ENCODE measurements around the gene ITIH1.
"Not testable (repeated sequence)": the region's sequence is repeated elsewhere in the genome, so short reads cannot be mapped to it uniquely, and the experiment has no call there.

Gene ITIH1, protein sequence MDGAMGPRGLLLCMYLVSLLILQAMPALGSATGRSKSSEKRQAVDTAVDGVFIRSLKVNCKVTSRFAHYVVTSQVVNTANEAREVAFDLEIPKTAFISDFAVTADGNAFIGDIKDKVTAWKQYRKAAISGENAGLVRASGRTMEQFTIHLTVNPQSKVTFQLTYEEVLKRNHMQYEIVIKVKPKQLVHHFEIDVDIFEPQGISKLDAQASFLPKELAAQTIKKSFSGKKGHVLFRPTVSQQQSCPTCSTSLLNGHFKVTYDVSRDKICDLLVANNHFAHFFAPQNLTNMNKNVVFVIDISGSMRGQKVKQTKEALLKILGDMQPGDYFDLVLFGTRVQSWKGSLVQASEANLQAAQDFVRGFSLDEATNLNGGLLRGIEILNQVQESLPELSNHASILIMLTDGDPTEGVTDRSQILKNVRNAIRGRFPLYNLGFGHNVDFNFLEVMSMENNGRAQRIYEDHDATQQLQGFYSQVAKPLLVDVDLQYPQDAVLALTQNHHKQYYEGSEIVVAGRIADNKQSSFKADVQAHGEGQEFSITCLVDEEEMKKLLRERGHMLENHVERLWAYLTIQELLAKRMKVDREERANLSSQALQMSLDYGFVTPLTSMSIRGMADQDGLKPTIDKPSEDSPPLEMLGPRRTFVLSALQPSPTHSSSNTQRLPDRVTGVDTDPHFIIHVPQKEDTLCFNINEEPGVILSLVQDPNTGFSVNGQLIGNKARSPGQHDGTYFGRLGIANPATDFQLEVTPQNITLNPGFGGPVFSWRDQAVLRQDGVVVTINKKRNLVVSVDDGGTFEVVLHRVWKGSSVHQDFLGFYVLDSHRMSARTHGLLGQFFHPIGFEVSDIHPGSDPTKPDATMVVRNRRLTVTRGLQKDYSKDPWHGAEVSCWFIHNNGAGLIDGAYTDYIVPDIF

DNA sequence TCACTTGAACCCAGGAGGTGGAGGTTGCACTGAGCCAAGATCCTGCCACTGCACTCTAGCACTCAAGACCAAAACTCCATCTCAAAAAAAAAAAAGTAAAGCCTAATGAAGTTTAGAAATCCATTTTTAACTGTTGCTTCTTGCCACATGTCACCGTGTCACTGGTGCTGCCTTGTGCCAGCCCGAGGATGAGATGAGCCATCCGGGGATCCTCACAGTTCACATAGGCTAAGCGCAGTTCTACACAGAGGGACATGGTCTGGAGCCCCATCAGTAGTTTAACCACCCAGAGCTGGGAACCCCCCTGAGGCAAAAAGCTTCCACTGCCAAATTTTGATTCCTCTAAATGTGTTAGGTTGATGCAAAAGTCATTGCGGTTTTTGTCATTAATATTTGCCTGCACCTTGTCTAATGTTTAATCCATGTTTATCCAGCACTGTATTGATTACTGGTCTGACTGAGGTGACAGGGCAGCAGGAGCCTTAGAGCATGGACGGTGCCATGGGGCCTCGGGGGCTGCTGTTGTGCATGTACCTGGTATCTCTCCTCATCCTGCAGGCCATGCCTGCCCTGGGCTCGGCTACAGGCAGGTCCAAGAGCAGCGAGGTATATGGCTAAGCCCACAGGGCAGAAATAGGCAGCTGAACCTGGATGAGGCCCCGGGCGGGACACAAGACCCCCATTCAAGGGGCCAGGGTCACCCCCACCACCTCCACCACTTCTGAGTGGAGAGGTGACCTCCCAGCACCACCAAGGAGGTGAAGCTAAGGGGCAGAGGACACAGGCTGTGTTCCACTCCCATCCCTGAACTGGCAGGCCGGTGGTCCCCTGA, at the start of gene ITIH1:
TSS of gene ITIH1 (plus strand) at position 473 of the 832 bp plus-strand sequence. CDS start at position 490, 17 bp downstream.
- H3K36me3 ChIP-seq (ENCODE audit: control insufficient read depth in 1 of 2, insufficient read depth in 2 of 2, low read length in 2 of 2), result no peaks in the 10 kb centered on the region
- H3K9ac ChIP-seq (ENCODE audit: low read depth in 1 of 2, low read length in 2 of 2), result no peak within 1 kb of the TSS
- H3K9me3 ChIP-seq (ENCODE audit: control insufficient read depth in 1 of 2, low read length in 2 of 2), result no peaks in the 10 kb centered on the region
- H3K4me1 ChIP-seq (ENCODE audit: control insufficient read depth in 1 of 2, insufficient read depth in 2 of 2, low read length in 2 of 2), result peaks cover 0 to 13% of the 10 kb centered on the region in 2 donors
- no peaks in the 10 kb centered on the region for H3K27me3 ChIP-seq (ENCODE audit: control insufficient read depth in 1 of 2, insufficient read depth in 2 of 2, low read length in 2 of 2)
- H3K4me3 ChIP-seq (ENCODE audit: low read depth in 1 of 2, low read length in 2 of 2), result no peak within 1 kb of the TSS
- no peak within 1 kb of the TSS for H3K27ac ChIP-seq (ENCODE audit: low read depth, low read length)

DNA sequence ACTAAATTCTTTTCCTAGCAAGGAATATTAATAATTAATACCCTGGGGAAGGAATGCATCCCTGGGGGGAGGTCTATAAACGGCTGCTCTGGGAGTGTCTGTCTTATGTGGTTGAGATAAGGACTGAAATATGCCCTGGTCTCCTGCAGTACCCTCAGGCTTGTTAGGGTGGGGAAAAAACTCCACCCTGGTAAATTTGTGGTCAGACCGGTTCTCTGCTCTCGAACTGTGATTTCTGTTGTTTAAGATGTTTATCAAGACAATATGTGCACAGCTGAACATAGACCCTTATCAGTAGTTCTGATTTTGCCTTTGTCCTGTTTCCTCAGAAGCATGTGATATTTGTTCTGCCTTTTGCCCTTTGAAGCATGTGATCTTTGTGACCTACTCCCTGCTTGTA, 48.6 kb upstream of the ITIH1 start:
- H3K9me3 ChIP-seq (ENCODE audit: control insufficient read depth in 1 of 2, low read length in 2 of 2); H3K4me3 ChIP-seq (ENCODE audit: low read depth in 1 of 2, low read length in 2 of 2); H3K27me3 ChIP-seq (ENCODE audit: control insufficient read depth in 1 of 2, insufficient read depth in 2 of 2, low read length in 2 of 2); H3K4me1 ChIP-seq (ENCODE audit: control insufficient read depth in 1 of 2, insufficient read depth in 2 of 2, low read length in 2 of 2); H3K27ac ChIP-seq (ENCODE audit: low read depth, low read length); H3K9ac ChIP-seq (ENCODE audit: low read depth in 1 of 2, low read length in 2 of 2): not testable (repeated sequence)
- H3K36me3 ChIP-seq (ENCODE audit: control insufficient read depth in 1 of 2, insufficient read depth in 2 of 2, low read length in 2 of 2), result peaks cover 20% of the 10 kb centered on the region in 2 donors

DNA sequence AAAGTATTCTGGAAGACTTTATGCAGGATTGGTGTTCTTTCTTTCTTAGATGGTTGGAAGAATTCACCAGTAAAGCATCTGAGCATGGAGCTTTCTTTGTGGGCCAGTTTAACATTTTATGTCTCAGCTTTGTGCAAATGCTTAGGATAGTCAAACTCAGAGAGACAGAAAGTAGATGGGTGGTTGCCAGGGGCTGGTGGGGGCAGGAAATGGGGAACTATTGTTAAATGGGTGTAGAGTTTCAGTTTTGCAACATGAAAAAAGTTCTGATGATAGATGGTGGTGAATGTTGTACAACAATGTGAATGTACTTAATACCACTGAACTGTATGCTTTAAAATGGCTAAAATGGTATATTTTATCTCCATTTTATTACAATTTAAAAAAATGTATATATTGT, 46.7 kb upstream of the ITIH1 start:
- Histone ChIP-seq H3K9ac (ENCODE audit: low read depth in 1 of 2, low read length in 2 of 2) (no peak overlapping the region), H3K4me3 (ENCODE audit: low read depth in 1 of 2, low read length in 2 of 2) (no peak overlapping the region), H3K27me3 (ENCODE audit: control insufficient read depth in 1 of 2, insufficient read depth in 2 of 2, low read length in 2 of 2) (no peaks in the 10 kb centered on the region), H3K4me1 (ENCODE audit: control insufficient read depth in 1 of 2, insufficient read depth in 2 of 2, low read length in 2 of 2) (no peaks in the 10 kb centered on the region), H3K27ac (ENCODE audit: low read depth, low read length) (no peak overlapping the region), H3K9me3 (ENCODE audit: control insufficient read depth in 1 of 2, low read length in 2 of 2) (no peaks in the 10 kb centered on the region), H3K36me3 (ENCODE audit: control insufficient read depth in 1 of 2, insufficient read depth in 2 of 2, low read length in 2 of 2) (peaks cover 25 to 34% of the 10 kb centered on the region in 2 donors)

DNA sequence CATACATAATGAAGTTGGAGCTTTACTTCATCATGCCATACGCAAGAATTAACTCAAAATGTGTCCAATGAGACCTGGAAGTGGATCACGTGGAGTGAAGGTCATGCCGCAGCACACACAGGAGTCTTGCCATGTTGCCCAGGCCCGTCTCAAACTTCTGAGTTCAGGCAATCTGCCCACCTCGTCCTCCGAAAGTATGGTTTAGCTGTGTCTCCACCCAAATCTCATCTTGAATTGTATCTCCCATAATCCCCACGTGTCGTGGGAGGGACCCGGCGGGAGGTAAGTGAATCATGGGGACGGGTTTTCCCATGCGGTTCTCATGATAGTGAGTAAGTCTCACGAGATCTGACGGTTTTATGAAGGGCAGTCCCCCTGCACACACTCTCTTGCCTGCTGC, 45.8 kb upstream of the ITIH1 start:
- peaks cover 25 to 37% of the 10 kb centered on the region in 2 donors for H3K36me3 ChIP-seq (ENCODE audit: control insufficient read depth in 1 of 2, insufficient read depth in 2 of 2, low read length in 2 of 2)
- H3K4me3 ChIP-seq (ENCODE audit: low read depth in 1 of 2, low read length in 2 of 2), result no peak overlapping the region
- H3K27ac ChIP-seq (ENCODE audit: low read depth, low read length), result no peak overlapping the region
- no peaks in the 10 kb centered on the region for H3K27me3 ChIP-seq (ENCODE audit: control insufficient read depth in 1 of 2, insufficient read depth in 2 of 2, low read length in 2 of 2)
- no peaks in the 10 kb centered on the region for H3K4me1 ChIP-seq (ENCODE audit: control insufficient read depth in 1 of 2, insufficient read depth in 2 of 2, low read length in 2 of 2)
- H3K9ac ChIP-seq (ENCODE audit: low read depth in 1 of 2, low read length in 2 of 2), result no peak overlapping the region
- no peaks in the 10 kb centered on the region for H3K9me3 ChIP-seq (ENCODE audit: control insufficient read depth in 1 of 2, low read length in 2 of 2)

DNA sequence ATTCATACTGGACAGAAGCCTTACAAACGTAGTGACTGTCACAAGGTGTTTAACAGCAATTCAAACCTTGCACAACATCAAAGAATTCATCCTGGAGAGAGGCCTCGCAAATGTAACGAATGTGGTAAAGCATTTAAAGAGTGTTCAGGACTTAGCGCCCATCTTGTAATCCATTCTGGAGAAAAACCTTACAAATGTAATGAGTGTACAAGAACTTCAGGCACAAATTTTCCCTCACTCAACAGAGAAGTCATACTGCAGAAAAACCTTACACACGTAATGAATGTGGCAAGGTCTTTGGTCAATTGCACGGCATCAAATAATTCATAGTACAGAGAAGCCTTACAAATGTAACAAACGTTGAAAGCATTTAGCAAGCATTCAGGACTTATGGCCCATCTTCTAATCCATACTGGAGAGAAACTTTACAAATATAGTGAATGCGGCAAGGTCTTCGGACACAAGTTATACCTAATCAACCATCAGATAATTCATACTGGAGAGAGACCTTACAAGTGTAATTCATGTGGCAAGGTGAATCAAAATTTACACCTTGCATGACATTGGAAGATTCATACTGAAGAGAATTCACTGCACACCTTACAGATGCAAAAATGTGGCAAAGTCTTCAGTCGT, 44.0 kb upstream of the ITIH1 start:
- Histone ChIP-seq H3K9ac (ENCODE audit: low read depth in 1 of 2, low read length in 2 of 2) (no peak overlapping the region), H3K4me1 (ENCODE audit: control insufficient read depth in 1 of 2, insufficient read depth in 2 of 2, low read length in 2 of 2) (no peaks in the 10 kb centered on the region), H3K27me3 (ENCODE audit: control insufficient read depth in 1 of 2, insufficient read depth in 2 of 2, low read length in 2 of 2) (no peaks in the 10 kb centered on the region), H3K36me3 (ENCODE audit: control insufficient read depth in 1 of 2, insufficient read depth in 2 of 2, low read length in 2 of 2) (peaks cover 25 to 37% of the 10 kb centered on the region in 2 donors), H3K9me3 (ENCODE audit: control insufficient read depth in 1 of 2, low read length in 2 of 2) (no peaks in the 10 kb centered on the region), H3K27ac (ENCODE audit: low read depth, low read length) (no peak overlapping the region), H3K4me3 (ENCODE audit: low read depth in 1 of 2, low read length in 2 of 2) (no peak overlapping the region)

DNA sequence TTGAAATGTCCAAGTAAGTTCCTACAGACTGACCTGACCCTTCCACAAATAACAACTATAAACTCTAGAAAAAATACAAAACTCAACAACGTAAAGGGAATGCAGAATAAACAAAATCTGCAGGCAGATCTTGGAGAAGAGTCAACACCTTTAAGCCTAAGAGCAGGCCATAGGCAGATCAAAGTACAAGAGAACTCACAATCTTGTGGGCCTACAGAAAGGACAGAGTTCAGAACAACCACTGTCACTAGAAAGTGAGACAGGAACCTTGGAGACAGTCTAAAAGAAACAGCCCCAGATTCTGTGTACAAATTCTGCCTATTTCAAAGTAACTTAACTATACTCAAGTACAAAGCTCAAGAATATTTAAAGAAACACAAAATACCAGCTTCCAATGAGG, 37.7 kb upstream of the ITIH1 start:
- Histone ChIP-seq H3K27ac (ENCODE audit: low read depth, low read length) (no peak overlapping the region), H3K4me3 (ENCODE audit: low read depth in 1 of 2, low read length in 2 of 2) (no peak overlapping the region), H3K4me1 (ENCODE audit: control insufficient read depth in 1 of 2, insufficient read depth in 2 of 2, low read length in 2 of 2) (no peaks in the 10 kb centered on the region), H3K9ac (ENCODE audit: low read depth in 1 of 2, low read length in 2 of 2) (no peak overlapping the region), H3K36me3 (ENCODE audit: control insufficient read depth in 1 of 2, insufficient read depth in 2 of 2, low read length in 2 of 2) (peaks cover 16 to 50% of the 10 kb centered on the region in 2 donors), H3K27me3 (ENCODE audit: control insufficient read depth in 1 of 2, insufficient read depth in 2 of 2, low read length in 2 of 2) (no peaks in the 10 kb centered on the region), H3K9me3 (ENCODE audit: control insufficient read depth in 1 of 2, low read length in 2 of 2) (no peaks in the 10 kb centered on the region)

DNA sequence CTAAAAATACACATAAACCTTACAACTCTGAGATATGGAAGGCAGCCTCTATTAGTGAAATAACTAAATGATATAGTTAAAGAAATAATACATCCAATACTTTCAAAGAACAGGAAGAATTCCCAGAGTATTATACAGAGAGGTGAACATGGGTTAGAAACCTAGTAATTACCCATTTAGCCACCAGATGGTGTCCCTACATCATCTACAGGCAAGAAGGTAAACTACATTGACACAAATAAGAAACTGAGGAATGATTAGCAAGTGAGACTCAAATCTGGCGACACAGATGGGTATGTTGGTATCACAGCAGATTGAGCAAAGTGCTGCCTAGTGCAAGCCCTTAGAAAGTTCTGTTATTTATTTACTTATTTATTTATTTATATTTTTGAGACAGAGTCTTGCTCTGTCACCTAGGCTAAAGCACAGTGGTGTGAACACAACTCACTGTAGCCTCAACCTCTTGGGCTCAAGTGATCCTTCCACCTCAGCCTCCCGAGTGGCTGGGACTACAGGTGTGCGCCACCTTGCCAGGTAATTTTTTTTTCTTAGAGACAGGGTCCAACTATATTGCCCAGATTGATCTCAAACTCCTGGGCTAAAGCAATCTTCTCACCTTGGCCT, 34.9 kb upstream of the ITIH1 start:
- Histone ChIP-seq H3K36me3 (ENCODE audit: control insufficient read depth in 1 of 2, insufficient read depth in 2 of 2, low read length in 2 of 2) (peaks cover 28 to 57% of the 10 kb centered on the region in 2 donors), H3K27ac (ENCODE audit: low read depth, low read length) (no peak overlapping the region), H3K9me3 (ENCODE audit: control insufficient read depth in 1 of 2, low read length in 2 of 2) (no peaks in the 10 kb centered on the region), H3K4me1 (ENCODE audit: control insufficient read depth in 1 of 2, insufficient read depth in 2 of 2, low read length in 2 of 2) (no peaks in the 10 kb centered on the region), H3K4me3 (ENCODE audit: low read depth in 1 of 2, low read length in 2 of 2) (no peak overlapping the region), H3K9ac (ENCODE audit: low read depth in 1 of 2, low read length in 2 of 2) (no peak overlapping the region), H3K27me3 (ENCODE audit: control insufficient read depth in 1 of 2, insufficient read depth in 2 of 2, low read length in 2 of 2) (no peaks in the 10 kb centered on the region)

DNA sequence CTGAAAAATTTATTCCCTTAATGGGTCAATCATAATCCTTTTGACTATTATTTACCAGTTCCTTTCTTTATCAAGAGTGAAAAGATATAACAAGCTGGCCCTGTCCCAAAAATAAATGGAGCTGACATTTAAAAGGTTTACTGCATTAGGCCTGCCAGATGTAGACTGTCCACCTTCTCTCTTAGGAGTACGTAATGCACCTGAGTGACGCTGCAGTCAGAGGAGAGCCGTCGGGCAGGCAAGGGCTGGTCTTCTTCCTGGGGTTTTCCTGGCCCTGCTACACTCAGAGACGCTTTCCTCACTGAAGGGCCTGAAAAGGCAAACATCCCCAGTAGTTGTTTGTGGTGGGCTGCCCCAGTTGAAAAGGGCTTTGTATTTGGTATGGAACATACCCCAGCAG, 34.2 kb upstream of the ITIH1 start:
- Histone ChIP-seq H3K4me3 (ENCODE audit: low read depth in 1 of 2, low read length in 2 of 2) (no peak overlapping the region), H3K27me3 (ENCODE audit: control insufficient read depth in 1 of 2, insufficient read depth in 2 of 2, low read length in 2 of 2) (no peaks in the 10 kb centered on the region), H3K36me3 (ENCODE audit: control insufficient read depth in 1 of 2, insufficient read depth in 2 of 2, low read length in 2 of 2) (peaks cover 28 to 57% of the 10 kb centered on the region in 2 donors), H3K27ac (ENCODE audit: low read depth, low read length) (no peak overlapping the region), H3K9ac (ENCODE audit: low read depth in 1 of 2, low read length in 2 of 2) (no peak overlapping the region), H3K4me1 (ENCODE audit: control insufficient read depth in 1 of 2, insufficient read depth in 2 of 2, low read length in 2 of 2) (no peaks in the 10 kb centered on the region), H3K9me3 (ENCODE audit: control insufficient read depth in 1 of 2, low read length in 2 of 2) (no peaks in the 10 kb centered on the region)

DNA sequence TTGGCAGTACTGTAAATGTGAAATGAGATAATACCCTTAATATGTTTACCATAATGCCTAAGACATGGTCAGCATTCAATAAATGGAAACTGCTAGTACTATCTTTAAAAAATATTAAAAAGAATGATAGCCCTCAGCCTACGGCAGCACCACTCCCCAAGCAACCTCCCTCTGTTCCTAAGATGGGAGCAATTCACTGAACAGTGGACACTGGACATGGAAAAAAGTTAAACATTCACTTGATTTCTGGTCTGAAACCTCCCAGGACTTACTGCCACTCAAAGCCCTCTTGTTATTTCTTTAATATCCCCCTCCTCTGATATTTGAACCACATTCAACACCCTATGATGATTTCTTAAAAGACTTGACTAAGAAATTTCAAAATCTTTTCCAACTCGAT, 33.7 kb upstream of the ITIH1 start:
- Histone ChIP-seq H3K9me3 (ENCODE audit: control insufficient read depth in 1 of 2, low read length in 2 of 2) (no peaks in the 10 kb centered on the region), H3K9ac (ENCODE audit: low read depth in 1 of 2, low read length in 2 of 2) (no peak overlapping the region), H3K36me3 (ENCODE audit: control insufficient read depth in 1 of 2, insufficient read depth in 2 of 2, low read length in 2 of 2) (peaks cover 28 to 57% of the 10 kb centered on the region in 2 donors), H3K4me1 (ENCODE audit: control insufficient read depth in 1 of 2, insufficient read depth in 2 of 2, low read length in 2 of 2) (no peaks in the 10 kb centered on the region), H3K27me3 (ENCODE audit: control insufficient read depth in 1 of 2, insufficient read depth in 2 of 2, low read length in 2 of 2) (no peaks in the 10 kb centered on the region), H3K4me3 (ENCODE audit: low read depth in 1 of 2, low read length in 2 of 2) (no peak overlapping the region), H3K27ac (ENCODE audit: low read depth, low read length) (no peak overlapping the region)
